Prostate gland (tissue), 2 donors: Measurements from ENCODE around the gene DYNLT2B.
"Not testable (repeated sequence)": the region's sequence is repeated elsewhere in the genome, so short reads cannot be mapped to it uniquely, and the experiment has no call there.

Experiments
- POLR2A ChIP-seq: fragments of 450-650 bp; IDR thresholded peaks from one replicate; pipeline ENCODE4 v1.6.1; 2016; ENCODE audit warnings: antibody characterized with exemption, mild to moderate bottlenecking
- POLR2AphosphoS5 ChIP-seq: sonication (generic); formaldehyde crosslinking; IDR thresholded peaks from one replicate; pipeline ENCODE4 v1.6.1; 2017; ENCODE audit warnings: antibody characterized with exemption
- TF ChIP-seq, protein P1 (sequence below), 4 experiments: fragments of 200-600 bp in 2 of 4; fragments of 450-650 bp in 2 of 4; sonication (generic) in 2 of 4; IDR thresholded peaks; 1 replicate in 3 of 4; 2 replicates in 1 of 4; pipeline ENCODE4 v1.5.1; 2016 to 2019; ENCODE audit warnings: antibody characterized with exemption in 4 of 4, mild to moderate bottlenecking in 2 of 4, moderate library complexity in 2 of 4

DNA sequence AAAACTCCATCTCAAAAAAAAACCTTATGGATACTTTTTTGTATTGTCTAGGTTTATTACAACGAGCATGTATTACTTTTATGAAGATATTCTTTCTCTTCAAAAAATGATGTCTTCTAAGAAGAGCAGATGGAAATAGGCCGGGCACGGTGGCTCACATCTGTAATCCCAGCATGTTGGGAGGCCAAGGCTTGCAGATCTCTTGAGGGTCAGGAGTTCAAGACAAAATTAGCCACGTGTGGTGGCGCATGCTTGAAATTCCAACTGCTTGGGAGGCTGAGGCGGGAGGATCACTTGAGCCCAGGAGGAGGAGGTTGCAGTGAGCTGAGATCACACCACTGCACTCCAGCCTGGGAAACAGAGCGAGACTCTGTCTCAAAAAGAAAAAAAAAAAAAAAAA, 4.0 kb downstream of the DYNLT2B start:
- TF ChIP-seq POLR2AphosphoS5, POLR2A: not testable (repeated sequence)
- TF ChIP-seq, protein P1, sequence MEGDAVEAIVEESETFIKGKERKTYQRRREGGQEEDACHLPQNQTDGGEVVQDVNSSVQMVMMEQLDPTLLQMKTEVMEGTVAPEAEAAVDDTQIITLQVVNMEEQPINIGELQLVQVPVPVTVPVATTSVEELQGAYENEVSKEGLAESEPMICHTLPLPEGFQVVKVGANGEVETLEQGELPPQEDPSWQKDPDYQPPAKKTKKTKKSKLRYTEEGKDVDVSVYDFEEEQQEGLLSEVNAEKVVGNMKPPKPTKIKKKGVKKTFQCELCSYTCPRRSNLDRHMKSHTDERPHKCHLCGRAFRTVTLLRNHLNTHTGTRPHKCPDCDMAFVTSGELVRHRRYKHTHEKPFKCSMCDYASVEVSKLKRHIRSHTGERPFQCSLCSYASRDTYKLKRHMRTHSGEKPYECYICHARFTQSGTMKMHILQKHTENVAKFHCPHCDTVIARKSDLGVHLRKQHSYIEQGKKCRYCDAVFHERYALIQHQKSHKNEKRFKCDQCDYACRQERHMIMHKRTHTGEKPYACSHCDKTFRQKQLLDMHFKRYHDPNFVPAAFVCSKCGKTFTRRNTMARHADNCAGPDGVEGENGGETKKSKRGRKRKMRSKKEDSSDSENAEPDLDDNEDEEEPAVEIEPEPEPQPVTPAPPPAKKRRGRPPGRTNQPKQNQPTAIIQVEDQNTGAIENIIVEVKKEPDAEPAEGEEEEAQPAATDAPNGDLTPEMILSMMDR (IDR thresholded peaks at IDR 0.05), result not testable (repeated sequence)
